Calu3 (cell line): Measurements from ENCODE around the gene MUC6. TPM values are rescaled to one million over a fixed set of nuclear protein-coding genes. Genes with fewer than 3 reads are reported as not detected.

ENCODE experiments used
- BruUV-seq: library from RNA; stranded (reverse); fragments of 400-500 nt; replicated peaks from 2 replicates; lab custom pipeline; 2021; lab: Mats Ljungman, UMichigan
- CTCF ChIA-PET: fragments of 300-600 bp; sonication (Branson Sonifier 250); formaldehyde crosslinking; loops from one replicate; lab custom pipeline; 2022; ENCODE audit warnings: antibody characterized with exemption; lab: Charles Lee
- DNase-seq: peaks from one replicate; pipeline ENCODE4 v3.0.0; 2022
- H3K27ac Mint-ChIP-seq: one replicate; pipeline ENCODE4 v1.8.0; 2022; ENCODE audit warnings: mixed read lengths; ENCODE audit not compliant: unreplicated experiment
- H3K27me3 Mint-ChIP-seq: one replicate; pipeline ENCODE4 v1.8.0; 2022; ENCODE audit warnings: mixed read lengths; ENCODE audit not compliant: unreplicated experiment
- H3K36me3 Mint-ChIP-seq: one replicate; pipeline ENCODE4 v1.8.0; 2022; ENCODE audit warnings: mild to moderate bottlenecking, moderate library complexity, mixed read lengths; ENCODE audit not compliant: insufficient read depth, unreplicated experiment
- H3K4me1 Mint-ChIP-seq: one replicate; pipeline ENCODE4 v1.8.0; 2022; ENCODE audit warnings: mild to moderate bottlenecking, low read depth, mixed read lengths; ENCODE audit not compliant: unreplicated experiment
- H3K4me3 Mint-ChIP-seq: one replicate; pipeline ENCODE4 v1.8.0; 2022; ENCODE audit warnings: mild to moderate bottlenecking, low read depth, moderate library complexity, mixed read lengths; ENCODE audit not compliant: unreplicated experiment
- H3K9me3 Mint-ChIP-seq: one replicate; pipeline ENCODE4 v1.8.0; 2022; ENCODE audit warnings: low read depth, mixed read lengths; ENCODE audit not compliant: unreplicated experiment
- CTCF ChIP-seq: fragments of 200-600 bp; IDR thresholded peaks from one replicate; pipeline ENCODE4 v1.8.0; 2022; ENCODE audit warnings: antibody characterized with exemption; ENCODE audit not compliant: unreplicated experiment
- intact Hi-C: fragments of 100-400 bp; cut with micrococcal nuclease; formaldehyde crosslinking; loops from one replicate; pipeline ENCODE4 v1.10.0; 2022; ENCODE audit not compliant: unreplicated experiment
- total RNA-seq: library from RNA; stranded (reverse); gene quantifications from 2 replicates; pipeline ENCODE4 v1.2.3, GENCODE V29; 2022

MUC6 gene
- total RNA-seq, 1 experiment from 2014 or later, result 0.73 TPM

GRCh38 chr11:990101-990500 is 46.4 kb downstream of the MUC6 start:
- Mint-ChIP-seq H3K27me3 (no peaks in the 10 kb centered on the region), H3K36me3 (peaks cover 45% of the 10 kb centered on the region), H3K9me3 (no peaks in the 10 kb centered on the region), H3K4me1 (no peaks in the 10 kb centered on the region), H3K4me3 (no peak overlapping the region), H3K27ac (no peak overlapping the region)
- no TSS peak for BruUV-seq
- TF ChIP-seq CTCF, result no peak
- DNase-seq, result no peak
- intact Hi-C loops, result no loop called here
- CTCF ChIA-PET, result no interaction called here

DNA sequence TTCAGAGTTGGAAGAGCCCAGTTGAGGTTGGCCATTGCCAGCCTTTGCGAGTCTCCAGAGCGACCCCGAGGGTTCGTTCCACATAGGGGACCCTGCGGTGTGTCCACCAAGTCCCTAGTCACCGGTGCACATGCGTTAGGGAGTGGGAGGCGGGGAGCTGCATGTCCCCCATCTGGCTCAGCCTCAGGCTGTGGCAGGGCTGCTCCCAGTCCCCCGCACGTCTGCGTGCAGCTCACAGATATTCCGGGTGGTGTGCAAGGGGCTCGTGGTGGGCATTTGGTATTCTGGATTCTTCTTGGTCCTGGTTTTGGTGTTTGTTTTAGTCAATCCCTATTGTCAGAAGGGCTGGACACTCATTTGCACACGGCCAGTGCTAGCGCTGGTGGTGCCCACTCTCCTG is 48.8 kb downstream of the MUC6 start:
- BruUV-seq, result no TSS peak
- TF ChIP-seq CTCF, result no peak
- H3K27me3 Mint-ChIP-seq, result no peaks in the 10 kb centered on the region
- intact Hi-C loops, result no loop called here
- H3K27ac Mint-ChIP-seq, result no peak overlapping the region
- H3K4me1 Mint-ChIP-seq, result no peaks in the 10 kb centered on the region
- no peaks in the 10 kb centered on the region for H3K9me3 Mint-ChIP-seq
- CTCF ChIA-PET, result no interaction called here
- H3K36me3 Mint-ChIP-seq, result peaks cover 46% of the 10 kb centered on the region
- no peak for DNase-seq
- H3K4me3 Mint-ChIP-seq, result no peak overlapping the region

DNA sequence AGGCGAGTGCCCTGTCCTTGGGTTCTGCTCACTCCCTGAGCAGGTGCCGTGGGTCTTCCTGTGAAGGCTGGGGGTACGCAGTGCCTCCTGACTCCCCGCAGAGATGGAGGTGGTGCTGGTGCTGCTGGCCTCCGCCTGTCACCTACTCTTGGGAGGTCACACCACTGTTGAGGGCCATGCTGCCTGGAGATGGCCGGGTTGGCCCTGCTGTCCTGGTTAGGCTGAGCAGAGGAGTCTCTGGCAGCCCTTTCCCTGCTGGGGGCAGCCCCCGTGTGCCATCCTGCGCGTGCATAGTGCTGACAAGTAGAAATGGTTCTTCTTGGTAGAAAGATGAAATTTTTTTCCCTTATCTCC is 49.6 kb downstream of the MUC6 start:
- no TSS peak for BruUV-seq
- Mint-ChIP-seq H3K27ac (no peak overlapping the region), H3K36me3 (peaks cover 50% of the 10 kb centered on the region), H3K4me3 (no peak overlapping the region), H3K9me3 (no peaks in the 10 kb centered on the region), H3K27me3 (no peaks in the 10 kb centered on the region), H3K4me1 (no peaks in the 10 kb centered on the region)
- CTCF ChIA-PET, result no interaction called here
- no peak for TF ChIP-seq CTCF
- intact Hi-C loops, result no loop called here
- no peak for DNase-seq

- Mint-ChIP-seq H3K4me3 (no peak overlapping the region), H3K36me3 (peaks cover 45% of the 10 kb centered on the region), H3K27ac (no peak overlapping the region), H3K27me3 (no peaks in the 10 kb centered on the region), H3K9me3 (no peaks in the 10 kb centered on the region), H3K4me1 (no peaks in the 10 kb centered on the region)
- CTCF ChIA-PET, result no interaction called here
- intact Hi-C loops, result no loop called here
- no peak for DNase-seq
- no TSS peak for BruUV-seq
- TF ChIP-seq CTCF, result no peak
Observed at GRCh38 chr11:986270-986951, 50.1 kb downstream of the MUC6 start.
